ENCODE data around the gene CAMTA1. TPM values are rescaled to one million over a fixed set of nuclear protein-coding genes. Genes with fewer than 3 reads are reported as not detected.

Gene CAMTA1
- total RNA-seq, 1 experiment from 2014 or later: 69.5 TPM

GRCh38 chr1:6813165-6813564 lies 27.9 kb downstream of the CAMTA1 start (continued):
- no peak for TF ChIP-seq SRF (IDR thresholded peaks at IDR 0.05; ENCODE audit: low read depth)
- no peak for TF ChIP-seq ZFX (IDR thresholded peaks at IDR 0.05)
- no peak for TF ChIP-seq ZBTB33 (IDR thresholded peaks at IDR 0.05; ENCODE audit: extremely low read depth, insufficient replicate concordance, low read length)
- no peak for TF ChIP-seq ELF1 (IDR thresholded peaks at IDR 0.05; ENCODE audit: borderline replicate concordance, low read depth)
- TF ChIP-seq YY1 (IDR thresholded peaks at IDR 0.05; ENCODE audit: extremely low read depth, insufficient replicate concordance, low read depth, low read length): no peak
- TF ChIP-seq ZNF274 (IDR thresholded peaks at IDR 0.05; ENCODE audit: low read depth, low read length): no peak
- TF ChIP-seq SP1 (IDR thresholded peaks at IDR 0.05; ENCODE audit: low read depth): no peak
- TF ChIP-seq EZH2phosphoT487 (IDR thresholded peaks at IDR 0.05; ENCODE audit: borderline replicate concordance): no peak

DNA sequence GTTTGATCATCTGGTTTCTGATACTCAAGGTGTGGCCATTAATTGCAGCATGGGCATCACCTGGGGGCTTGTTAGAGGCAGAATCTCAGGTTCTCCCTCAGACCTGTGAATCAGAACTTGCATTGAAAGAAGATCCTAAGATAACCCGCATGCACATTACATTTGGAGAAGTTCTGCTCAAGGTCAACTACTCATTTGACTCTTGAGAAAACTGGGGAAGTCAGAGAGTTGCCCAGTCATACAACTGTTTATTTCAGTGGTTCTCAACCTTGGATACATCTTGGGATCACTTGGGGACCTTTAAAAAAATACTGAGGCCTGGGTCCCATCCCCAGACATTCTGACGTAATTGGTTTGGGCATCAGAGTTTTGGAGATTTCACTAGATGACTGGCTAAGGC lies 30.5 kb downstream of the CAMTA1 start:
- H3K4me2 ChIP-seq (ENCODE audit: low read length): no peak overlapping the region
- CTCF ChIA-PET: no interaction called here
- TF ChIP-seq ZBTB33 (IDR thresholded peaks at IDR 0.05; ENCODE audit: extremely low read depth, insufficient replicate concordance, low read length) (no peak), EZH2phosphoT487 (IDR thresholded peaks at IDR 0.05; ENCODE audit: borderline replicate concordance) (no peak), FOSL1 (IDR thresholded peaks at IDR 0.05; ENCODE audit: low read depth) (no peak), EZH2 (IDR thresholded peaks at IDR 0.05) (no peak), MAX (IDR thresholded peaks at IDR 0.05) (no peak), TCF7L2 (IDR thresholded peaks at IDR 0.05; ENCODE audit: borderline replicate concordance, extremely low read depth, insufficient read depth, insufficient read length) (no peak), ZFX (IDR thresholded peaks at IDR 0.05) (no peak), SP1 (IDR thresholded peaks at IDR 0.05; ENCODE audit: low read depth) (no peak), SIN3A (IDR thresholded peaks at IDR 0.05; ENCODE audit: low read depth) (no peak), EGR1 (IDR thresholded peaks at IDR 0.05; ENCODE audit: low read depth) (no peak)
- TF ChIP-seq, protein P1, sequence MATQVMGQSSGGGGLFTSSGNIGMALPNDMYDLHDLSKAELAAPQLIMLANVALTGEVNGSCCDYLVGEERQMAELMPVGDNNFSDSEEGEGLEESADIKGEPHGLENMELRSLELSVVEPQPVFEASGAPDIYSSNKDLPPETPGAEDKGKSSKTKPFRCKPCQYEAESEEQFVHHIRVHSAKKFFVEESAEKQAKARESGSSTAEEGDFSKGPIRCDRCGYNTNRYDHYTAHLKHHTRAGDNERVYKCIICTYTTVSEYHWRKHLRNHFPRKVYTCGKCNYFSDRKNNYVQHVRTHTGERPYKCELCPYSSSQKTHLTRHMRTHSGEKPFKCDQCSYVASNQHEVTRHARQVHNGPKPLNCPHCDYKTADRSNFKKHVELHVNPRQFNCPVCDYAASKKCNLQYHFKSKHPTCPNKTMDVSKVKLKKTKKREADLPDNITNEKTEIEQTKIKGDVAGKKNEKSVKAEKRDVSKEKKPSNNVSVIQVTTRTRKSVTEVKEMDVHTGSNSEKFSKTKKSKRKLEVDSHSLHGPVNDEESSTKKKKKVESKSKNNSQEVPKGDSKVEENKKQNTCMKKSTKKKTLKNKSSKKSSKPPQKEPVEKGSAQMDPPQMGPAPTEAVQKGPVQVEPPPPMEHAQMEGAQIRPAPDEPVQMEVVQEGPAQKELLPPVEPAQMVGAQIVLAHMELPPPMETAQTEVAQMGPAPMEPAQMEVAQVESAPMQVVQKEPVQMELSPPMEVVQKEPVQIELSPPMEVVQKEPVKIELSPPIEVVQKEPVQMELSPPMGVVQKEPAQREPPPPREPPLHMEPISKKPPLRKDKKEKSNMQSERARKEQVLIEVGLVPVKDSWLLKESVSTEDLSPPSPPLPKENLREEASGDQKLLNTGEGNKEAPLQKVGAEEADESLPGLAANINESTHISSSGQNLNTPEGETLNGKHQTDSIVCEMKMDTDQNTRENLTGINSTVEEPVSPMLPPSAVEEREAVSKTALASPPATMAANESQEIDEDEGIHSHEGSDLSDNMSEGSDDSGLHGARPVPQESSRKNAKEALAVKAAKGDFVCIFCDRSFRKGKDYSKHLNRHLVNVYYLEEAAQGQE (IDR thresholded peaks at IDR 0.05; ENCODE audit: low read depth): no peak

More for the DNA sequence above, 30.5 kb downstream of the CAMTA1 start:
- POLR2A ChIA-PET: no interaction called here
- Histone ChIP-seq H3K4me3 (replicated peaks in 1 of 2; ENCODE audit: low read depth in 1 of 2, low read length in 2 of 2) (no peak overlapping the region), H2AFZ (ENCODE audit: low read depth, low read length, poor library complexity, severe bottlenecking) (no peak overlapping the region), H3K27ac (ENCODE audit: low read depth, low read length) (no peak overlapping the region), H3K36me3 (ENCODE audit: control insufficient read depth in 1 of 2, insufficient read depth in 2 of 2, low read length in 2 of 2) (no peaks in the 10 kb centered on the region), H3K27me3 (ENCODE audit: insufficient read depth, low read length) (no peaks in the 10 kb centered on the region), H4K20me1 (ENCODE audit: insufficient read depth) (no peaks in the 10 kb centered on the region), H3K9me3 (ENCODE audit: control insufficient read depth in 1 of 2, insufficient read depth in 1 of 2, low read depth in 1 of 2, low read length in 2 of 2) (no peaks in the 10 kb centered on the region), H3K79me2 (ENCODE audit: insufficient read depth, low read length) (peaks cover 69% of the 10 kb centered on the region), H3K4me1 (ENCODE audit: control insufficient read depth in 1 of 2, insufficient read depth in 2 of 2, low read length in 2 of 2) (peaks cover 0 to 9% of the 10 kb centered on the region in 2 experiments; a peak in 1 of 4 replicates), H3K9ac (ENCODE audit: low read length) (no peak overlapping the region), H3K9me2 (ENCODE audit: insufficient read depth) (no peaks in the 10 kb centered on the region)
- ATAC-seq (no peak), DNase-seq (ENCODE audit: low read depth, low spot score) (no peak)
- RAD21 ChIA-PET (ENCODE audit: low non-redundant PET in 1 of 2, low total read pairs in 2 of 2, uncharacterized antibody in 2 of 2, unreplicated experiment in 2 of 2): no interaction called here
- no TSS peak for BruUV-seq (replicated peaks)
- intact Hi-C loops (cut with micrococcal nuclease): no loop called here

Measured in HCT116 (cell line).